Activated CD4-positive, alpha-beta T cell treated with anti-CD3 and anti-CD28 coated beads, Interleukin-2, amount 50 U/mL, for 4 hours (primary cell): ENCODE results near the gene GPATCH8.
"Not testable (repeated sequence)": the region's sequence is repeated elsewhere in the genome, so short reads cannot be mapped to it uniquely, and the experiment has no call there.

ENCODE experiments used
- DNase-seq, 2 experiments: peaks; one replicate each; pipeline ENCODE4 v3.0.0-alpha.2; 2020

The GPATCH8 gene

DNA sequence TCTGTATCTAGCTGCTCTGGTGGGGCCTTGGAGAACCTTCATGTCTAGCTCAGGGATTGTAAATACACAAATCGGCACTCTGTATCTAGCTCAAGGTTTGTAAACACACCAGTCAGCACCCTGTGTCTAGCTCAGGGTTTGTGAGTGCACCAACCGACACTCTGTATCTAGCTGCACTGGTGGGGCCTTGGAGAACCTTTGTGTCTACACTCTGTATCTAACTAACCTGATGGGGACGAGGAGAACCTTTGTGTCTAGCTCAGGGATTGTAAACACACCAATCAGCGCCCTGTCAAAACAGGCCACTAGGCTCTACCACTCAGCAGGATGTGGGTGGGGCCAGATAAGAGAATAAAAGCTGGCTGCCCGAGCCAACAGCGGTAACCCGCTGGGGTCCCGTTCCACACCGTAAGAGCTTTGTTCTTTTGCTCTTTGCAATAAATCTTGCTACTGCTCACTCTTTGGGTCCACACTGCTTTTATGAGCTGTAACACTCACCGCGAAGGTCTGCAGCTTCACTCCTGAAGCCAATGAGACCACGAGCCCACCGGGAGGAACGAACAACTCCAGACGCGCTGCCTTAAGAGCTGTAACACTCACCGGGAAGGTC, 133.7 kb downstream of the GPATCH8 start:
- DNase-seq = not testable (repeated sequence)

DNA sequence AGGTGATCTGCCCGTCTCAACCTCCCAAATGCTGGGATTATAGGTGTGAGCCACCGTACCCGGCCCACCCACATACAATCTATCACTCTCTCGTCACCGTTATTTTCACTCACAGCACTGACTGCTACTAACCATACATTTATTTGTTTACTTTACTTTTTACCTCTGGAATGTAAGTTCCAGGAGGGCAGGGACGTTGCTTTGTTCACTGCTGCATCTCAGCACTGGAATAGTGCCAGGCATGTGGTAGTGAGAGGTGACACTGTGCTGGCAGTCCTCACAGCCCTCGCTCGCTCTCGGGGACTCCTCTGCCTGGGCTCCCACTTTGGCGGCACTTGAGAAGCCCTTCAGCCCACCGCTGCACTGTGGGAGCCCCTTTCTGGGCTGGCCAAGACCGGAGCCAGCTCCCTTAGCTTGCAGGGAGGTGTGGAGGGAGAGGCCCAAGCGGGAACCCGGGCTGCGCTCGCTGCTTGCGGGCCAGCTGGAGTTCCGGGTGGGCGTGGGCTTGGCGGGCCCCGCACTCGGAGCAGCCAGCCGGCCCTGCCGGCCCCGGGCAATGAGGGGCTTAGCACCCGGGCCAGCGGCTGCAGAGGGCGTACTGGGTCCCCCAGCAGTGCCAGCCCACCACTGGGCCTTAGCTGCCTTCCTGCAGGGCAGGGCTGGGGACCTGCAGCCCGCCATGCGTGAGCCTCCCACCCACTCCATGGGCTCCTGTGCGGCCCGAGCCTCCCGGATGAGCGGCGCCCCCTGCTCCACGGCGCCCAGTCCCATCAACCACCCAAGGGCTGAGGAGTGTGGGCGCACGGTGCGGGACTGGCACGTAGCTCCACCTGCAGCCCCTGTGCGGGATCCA, 134.6 kb downstream of the GPATCH8 start:
- not testable (repeated sequence) for DNase-seq

DNA sequence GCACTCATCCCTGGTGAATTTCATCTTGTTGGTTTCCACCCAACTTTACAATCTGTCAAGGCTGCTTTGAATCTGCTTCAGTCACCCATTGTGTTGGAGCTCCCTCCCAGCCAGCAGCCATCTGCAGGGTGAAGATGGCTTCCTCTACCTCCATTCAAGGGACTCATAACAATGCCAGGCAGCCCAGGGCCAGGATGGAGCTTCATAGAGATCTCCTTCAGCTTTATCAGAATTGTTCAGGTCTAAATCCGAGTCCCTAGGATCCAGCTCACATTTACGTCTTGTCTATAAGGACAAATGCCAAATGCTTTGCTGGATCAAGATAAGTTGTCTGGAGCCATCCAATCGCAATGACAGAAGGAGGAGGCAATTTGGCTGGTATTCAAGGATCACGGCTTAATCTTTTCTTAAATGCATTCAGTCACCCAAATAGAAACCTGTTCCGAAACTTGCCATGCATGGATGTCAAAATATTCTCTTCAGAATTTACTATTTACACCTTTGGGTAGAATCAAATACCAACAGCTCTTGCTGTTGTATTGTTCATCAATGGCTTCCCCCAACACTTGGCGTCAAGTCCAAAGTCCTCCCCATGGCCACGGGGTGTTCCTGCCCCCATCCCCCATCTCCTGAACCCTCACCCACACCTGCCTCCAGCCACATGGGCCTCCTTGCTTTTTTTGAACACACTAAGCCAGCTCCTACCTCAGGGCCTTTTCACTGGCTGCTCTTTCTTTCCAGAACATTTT, 135.8 kb downstream of the GPATCH8 start:
- no peak for DNase-seq

- DNase-seq = not testable (repeated sequence)
Measured at GRCh38 chr17:44365051-44365450, 138.2 kb downstream of the GPATCH8 start.

DNA sequence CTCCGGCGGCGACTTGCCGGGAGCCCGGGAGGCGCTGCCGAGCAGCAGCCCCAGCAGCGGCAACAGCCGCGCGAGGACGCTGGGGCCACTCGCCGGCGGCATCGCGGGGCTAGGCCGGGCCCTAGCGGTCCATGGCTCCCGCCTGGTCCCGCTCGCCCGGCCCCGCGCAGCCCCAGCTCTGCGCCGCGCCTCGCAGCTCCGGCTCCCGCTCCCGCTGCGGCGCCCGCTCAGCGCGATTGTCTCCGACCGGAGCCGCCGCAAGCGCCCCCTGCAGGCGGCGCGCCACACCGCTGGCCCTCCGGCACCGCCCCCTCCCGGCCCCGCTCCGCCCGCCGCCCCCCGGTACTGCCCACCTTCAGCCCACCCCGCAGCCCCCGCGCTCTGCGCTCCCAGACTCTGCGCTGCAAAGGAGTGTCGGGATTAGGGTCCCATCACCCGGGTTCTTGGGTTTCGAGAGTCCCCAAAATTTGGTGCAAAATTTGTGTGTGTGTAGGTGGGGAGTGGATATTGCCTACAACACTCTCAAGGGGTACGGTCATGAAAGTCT, 139.5 kb downstream of the GPATCH8 start, which contains the start of gene FAM171A2:
FAM171A2 (minus strand) TSS at position 241 of the 547 bp plus-strand sequence; CDS start at position 102, 139 bp downstream.
- peak; percentile 51 to 52 for DNase-seq

DNA sequence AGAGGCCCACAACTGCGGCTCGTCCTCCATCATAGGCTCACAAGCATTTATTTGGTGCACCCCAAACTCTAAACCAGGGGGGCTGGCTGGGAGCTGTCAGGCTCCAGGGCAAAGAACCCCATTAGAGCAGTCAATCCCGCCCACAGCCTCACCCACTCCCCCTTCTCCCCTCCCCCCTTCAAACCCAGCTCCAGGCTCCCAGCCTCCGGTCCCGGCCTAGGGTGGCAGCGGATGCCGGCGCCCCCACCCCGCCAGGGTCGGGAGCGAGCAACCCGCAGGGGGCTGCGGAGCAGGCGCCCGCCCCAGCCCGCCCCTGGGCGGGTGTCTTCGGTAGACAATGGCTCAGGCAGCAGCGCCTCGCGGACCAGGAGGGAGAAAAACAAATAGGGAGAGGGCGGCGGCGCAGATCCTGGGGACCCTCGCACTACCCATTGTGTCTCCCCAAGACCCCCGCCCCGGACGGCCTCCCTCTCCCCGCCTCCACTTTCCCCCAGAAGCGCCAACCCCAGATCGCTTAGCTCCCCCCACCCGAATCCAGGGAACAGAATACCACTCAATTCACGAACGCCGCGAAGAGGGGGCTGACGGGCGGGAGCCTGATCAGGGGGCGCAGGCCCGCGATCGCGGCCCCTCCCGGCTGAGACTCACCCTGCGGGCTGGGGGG, 140.1 kb downstream of the GPATCH8 start:
- DNase-seq = no peak

DNA sequence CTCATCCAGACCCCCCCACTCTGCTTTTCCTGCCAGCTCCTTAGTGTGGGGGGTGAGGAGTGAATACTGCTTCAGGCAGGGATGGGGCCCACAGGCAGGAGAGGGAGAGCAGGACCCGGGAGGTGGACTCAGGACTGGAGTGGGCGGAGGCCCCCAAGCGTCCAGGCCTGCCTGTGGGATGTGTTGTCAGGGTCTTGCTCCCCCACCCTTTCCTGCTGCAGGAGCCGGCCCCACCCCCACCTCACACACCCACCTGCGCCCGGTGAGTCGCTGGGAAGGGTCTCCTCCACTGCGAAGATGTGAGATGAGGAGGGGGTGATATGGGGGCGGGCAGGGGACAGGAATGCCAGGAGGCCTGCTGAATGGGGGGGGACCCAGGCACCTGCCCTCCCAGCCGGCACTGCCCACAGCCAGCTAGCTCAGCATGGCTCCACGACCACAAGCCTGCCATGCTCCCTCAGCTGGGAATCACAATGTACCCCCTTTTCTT, 140.7 kb downstream of the GPATCH8 start:
- no peak for DNase-seq

DNA sequence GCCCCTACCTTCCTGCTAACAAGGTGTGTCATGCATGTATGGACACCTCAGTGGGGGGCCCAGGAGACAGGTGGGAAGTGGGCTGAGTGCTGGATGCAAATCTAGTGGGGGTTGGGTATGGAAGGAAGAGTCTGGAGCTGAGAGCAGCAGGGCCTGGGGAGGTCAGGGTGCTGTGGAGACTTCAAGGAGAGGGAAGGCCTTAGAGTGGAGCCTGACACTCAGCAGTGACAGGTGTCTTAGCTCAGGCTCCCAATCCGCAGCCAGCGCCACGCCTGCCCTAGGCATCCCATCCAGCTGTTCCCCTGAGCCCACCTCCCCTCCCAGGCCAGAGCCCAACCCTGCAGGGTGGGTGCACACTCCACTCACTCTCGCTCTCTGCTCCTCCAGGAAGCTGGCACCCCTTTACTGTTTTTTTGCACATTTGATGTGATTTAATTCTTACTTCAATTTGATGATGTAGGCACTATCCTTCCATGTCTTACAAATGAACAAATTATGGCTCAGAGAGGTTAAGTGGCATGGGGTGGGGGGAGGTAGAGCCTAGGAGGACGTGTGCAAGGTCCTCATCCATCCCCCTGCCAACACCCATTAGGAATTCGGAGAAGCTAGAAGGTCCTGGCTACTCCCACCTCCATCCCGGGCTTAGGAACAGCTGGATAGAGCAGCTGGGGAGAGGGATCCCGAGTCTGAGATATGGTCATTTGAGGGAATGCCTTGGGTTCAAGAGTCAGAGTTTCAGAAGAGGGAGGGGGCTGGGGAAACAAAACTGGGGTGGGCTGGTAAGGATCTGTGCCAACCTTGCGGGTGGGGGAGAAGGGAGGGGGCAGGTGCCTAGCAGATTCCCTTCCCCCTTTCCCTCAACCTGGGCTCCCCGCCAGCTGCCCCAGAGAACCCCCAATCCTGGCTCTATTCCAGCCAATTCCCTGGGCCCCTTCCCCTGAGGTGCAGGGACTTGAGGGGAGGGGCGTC, 141.6 kb downstream of the GPATCH8 start:
- no peak for DNase-seq

- DNase-seq = no peak
Measured at GRCh38 chr17:44360826-44361225, 142.4 kb downstream of the GPATCH8 start.

DNA sequence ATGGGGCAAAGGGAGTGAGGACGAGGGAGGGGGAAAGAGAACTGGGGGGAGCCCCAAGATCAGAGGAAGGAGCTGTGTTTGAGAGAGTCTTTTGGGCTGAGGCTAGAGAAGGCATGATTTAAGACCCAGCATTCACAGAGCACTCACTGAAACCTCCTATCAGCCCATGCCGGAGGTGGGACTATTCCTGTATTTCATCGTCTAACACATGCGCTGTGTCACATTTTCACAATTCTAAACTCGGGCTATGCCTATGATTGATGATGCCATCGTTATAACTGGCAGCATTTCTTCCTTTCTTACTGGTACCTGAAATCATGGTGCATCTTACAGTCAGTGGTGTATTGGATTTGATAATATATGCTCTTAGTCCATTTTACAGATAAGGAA, 143.1 kb downstream of the GPATCH8 start:
- DNase-seq = no peak

GRCh38 chr17:44359458-44360143, 143.6 kb downstream of the GPATCH8 start:
- DNase-seq = no peak

GRCh38 chr17:44359006-44359405, 144.2 kb downstream of the GPATCH8 start:
- DNase-seq = no peak

GRCh38 chr17:44358066-44358465, 145.1 kb downstream of the GPATCH8 start:
- no peak for DNase-seq

- no peak for DNase-seq
Measured at GRCh38 chr17:44356241-44356640, 147.0 kb downstream of the GPATCH8 start.

DNA sequence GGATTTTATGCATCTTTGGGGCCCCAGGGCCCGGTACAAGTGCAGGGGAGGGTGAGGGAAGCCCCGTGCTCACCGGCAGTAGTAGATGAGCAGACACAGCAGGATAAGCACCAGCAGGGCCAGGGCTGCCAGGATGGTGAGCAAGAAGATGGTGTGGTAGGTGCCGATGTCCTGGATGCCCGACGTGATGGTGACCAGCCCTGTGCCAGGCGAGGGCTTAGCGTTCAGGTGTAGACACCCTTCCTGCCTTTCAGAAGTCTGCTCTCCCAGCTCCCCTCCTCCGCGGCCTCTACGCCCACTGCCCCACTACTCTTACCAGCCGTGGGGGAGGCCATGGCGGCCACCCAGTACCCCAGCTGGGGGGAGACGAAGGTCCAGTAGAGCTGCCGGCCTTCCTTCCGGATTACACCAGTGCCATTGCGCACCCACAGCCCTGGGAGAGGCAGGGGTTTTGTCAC, 147.5 kb downstream of the GPATCH8 start:
- no peak for DNase-seq

DNA sequence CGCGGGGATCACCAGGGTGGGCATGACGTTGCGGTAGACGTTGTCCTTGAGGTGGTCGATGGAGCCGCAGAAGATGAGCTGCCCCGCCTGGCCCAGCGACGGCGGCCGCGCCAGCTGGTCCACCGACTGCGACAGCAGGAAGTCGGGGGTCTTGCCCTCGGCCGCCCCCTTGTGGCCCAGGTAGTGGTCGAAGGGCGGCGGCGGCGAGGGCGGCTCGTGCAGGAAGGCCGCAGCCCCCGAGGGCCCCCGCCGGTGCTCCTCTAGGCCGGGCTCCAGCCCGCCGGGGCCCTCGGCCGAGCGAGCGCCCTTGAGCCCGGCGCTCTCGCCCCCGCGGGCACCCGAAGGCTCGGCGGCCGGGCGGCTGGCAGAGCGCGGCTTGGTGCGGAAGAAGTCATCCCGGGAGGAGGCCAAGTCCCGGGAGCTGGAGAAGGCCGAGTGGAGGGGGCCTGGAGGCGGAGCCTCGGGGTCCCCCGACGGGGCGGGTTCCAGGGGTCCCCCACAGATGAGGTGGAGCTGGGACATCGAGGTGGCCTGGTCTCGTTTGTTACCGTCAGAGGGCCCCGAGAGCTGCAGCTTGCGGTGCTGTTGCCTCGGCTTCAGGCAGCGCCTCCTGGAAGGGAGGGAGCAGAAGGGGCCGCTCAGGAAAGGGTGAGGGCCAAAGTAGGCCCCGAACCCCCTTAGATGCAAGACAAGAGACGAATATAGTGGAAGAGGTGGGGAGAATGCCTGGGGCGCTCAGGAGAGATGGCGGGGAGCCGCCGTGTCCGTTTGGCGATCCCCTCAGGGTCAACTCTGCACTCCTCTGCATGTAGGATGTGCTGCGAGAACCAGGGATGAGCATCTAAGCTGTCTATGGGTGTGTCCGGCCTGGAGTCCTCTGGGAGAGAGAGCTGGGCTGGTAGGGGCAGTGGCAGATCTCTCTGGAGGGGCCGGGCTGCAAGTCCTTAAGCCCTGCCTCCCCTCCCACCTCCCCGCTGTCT, 148.3 kb downstream of the GPATCH8 start:
- DNase-seq = peak; percentile 48

DNA sequence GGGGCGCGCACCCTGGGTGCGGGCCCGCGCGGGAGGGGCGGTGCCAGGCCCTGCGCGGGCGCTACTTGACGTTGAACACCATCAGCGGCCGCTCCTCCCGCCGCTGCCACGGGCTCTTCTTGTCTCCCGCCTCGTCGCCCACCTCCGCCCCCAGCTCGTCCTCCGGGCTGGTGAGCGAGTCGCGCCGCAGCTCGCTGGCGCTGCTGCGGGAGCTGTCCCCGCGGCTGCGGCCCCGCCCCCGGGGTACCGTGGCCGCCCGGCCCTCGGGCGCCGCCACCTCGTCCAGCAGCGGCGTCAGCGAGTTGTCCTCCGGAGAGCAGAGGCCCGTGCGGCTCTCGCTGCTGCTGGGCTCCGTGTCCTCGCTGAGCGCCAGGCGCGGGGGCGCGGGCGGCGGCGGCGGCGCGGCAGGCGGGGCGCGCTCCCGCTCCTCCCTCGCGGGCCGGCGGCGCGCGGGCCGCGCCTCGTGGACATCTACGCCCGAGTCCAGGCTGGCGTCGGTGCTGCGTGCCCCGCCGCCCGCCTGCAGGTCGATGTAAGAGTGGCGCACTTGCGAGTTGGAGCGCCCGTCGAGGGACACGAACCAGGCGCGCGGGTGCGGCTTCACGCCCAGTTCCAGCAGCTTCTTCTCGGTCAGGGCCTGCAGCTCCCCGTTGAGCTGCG, 149.4 kb downstream of the GPATCH8 start:
- no peak for DNase-seq

DNA sequence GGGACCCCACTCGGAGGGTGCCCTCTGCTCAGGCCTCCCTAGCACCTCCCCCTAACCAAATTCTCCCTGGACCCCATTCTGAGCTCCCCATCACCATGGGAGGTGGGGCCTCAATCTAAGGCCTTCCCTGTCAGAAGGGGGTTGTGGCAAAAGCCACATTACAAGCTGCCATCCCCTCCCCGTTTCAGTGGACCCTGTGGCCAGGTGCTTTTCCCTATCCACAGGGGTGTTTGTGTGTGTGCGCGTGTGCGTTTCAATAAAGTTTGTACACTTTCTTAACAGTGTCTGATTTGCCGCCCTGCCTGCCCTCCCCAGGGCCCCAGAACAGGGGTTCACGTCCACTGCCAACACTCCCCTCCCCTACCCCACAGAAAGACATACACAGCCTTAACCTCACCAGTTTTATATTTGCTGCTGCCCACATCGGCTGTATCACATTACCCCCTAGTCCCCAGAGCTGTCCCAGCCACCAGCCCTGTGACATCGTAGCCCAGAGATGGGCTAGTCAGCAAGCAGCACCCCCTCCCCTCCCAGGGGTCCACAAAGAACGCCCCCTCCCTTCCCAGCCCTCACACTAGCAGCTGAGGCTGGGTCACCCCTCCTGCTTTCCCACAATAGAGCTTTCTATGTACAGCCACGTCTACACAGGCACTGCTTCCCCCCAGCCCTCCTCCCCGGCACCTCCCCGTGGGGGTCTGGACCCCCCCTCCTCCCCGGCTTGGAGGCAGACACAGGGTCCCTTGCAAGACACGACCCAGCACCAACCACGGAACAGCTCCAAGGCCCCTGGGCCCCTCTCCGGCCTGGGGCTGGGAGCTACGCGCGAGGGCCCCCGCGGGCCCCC, 150.2 kb downstream of the GPATCH8 start:
- no peak for DNase-seq
